T-helper 9 cell (primary cell): ENCODE data around the gene CDC42BPB.
A peak's percentile ranks its signal among the peaks of the same experiment; 100 is the strongest.

Experiments used
- DNase-seq: peaks from one replicate; pipeline ENCODE4 v3.0.0-alpha.2; 2020

CDC42BPB gene

DNA sequence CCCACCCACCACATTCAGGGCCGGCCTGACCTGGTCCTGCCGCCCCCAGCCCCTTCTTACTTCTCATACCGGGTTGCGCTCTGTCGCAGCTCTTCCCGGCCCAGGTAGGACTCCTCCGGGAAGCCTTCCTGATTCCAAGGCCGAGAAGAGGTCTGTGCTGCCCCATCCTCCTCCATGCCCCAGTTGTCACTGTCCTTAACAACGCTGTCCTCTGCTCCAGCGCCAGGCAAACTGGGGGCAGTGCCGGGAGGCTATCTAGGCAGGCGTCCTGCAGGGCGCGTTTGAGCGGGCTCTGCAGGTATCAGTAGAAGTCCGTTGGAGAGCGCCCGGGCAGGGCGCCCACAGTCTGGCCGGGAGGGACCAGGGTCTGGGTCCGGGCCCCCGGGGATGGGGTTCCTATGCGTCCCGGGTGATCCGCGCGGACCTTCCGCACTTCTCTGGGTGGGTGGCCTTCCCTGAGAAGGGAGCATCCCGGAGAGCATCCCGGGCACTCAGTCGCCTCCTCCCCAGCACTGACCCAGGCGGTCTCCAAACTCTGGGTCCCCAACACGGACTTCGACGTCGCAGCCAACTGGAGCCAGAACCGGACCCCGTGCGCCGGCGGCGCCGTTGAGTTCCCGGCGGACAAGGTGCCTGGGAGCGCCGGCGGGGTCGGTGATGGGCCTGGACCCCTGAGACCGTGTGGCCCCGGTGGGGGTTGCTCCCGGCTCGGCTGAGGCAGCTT lies 134.0 kb downstream of the CDC42BPB start:
- DNase-seq: no peak

DNA sequence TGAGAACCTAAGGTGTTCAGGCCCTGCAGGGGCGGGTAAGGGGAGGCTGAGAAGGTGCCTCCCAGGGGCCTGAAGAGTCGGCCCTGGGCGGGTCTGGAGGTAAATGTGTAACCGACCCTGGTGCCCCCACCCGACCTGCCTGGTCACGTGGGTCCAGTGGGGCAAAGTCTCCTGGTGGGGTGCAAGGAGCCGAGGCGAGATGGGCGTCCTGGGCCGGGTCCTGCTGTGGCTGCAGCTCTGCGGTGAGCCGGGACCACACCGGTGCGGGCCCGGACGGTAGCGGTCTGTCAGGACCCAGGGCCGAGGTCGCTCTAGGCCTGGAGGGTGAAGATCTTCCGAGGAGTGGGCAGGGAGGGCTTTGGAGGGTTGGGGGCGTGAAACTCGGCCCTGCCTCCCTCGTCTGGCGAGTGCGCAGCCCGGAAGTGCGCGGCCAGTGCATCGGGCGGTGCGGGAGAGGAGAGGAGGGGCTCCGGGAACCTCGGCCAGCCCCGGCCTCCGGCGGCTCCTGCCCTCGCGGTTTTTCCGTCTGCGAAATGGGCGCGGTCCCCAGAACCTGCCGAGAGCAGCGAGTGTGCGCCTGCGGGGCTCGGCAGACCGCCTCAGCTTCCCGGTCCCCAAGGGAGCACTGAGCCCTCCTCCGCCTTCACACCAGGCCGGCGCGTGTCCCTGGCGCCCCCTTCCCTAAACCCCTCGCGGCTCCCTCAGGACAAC lies 134.7 kb downstream of the CDC42BPB start, which contains the start of gene AMN:
Gene AMN (plus strand): TSS at position 174 of the 711 bp plus-strand sequence. CDS start 26 bp downstream, at position 200.
- DNase-seq: no peak

DNA sequence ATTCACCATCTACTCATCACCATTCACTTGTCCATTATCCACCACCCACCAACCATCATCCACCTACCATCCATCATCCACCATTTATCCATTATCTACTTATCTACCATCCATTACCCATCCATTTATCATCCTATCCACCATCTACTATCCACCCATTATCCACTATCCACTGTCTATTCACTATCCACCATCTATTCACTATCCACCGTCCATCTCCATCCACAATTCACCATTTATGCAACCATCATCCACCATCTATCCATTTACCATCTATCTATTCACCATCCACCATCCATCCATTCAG lies 136.4 kb downstream of the CDC42BPB start:
- no peak for DNase-seq

DNA sequence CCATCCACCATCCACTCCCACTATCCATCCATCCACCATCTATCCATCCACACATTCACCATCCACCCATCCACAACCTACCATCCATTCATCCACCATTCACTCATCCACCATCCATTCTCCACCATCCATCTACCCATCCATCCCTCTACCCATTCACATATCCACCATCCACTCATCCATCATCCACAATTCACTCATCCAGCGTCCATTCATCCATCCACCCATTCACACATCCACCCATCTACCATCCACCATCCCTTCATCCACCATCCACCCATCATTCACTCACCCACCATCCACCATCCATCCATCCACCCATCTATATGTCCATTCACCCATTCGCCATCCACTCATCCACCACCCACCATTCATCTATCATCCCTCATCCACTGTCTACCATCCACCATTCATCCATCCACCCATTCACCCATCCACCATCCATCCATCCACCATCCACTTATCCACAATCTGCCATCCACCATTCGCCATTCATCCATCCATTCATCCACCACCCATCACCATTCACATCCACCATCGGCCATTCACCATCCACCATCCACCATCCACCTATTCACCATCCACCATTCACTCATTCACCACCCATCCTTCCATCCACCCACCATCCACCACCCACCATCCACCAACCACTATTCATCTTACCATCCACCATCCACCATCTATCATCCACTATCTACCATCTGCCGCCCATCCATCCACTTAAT lies 136.9 kb downstream of the CDC42BPB start:
- DNase-seq: no peak

DNA sequence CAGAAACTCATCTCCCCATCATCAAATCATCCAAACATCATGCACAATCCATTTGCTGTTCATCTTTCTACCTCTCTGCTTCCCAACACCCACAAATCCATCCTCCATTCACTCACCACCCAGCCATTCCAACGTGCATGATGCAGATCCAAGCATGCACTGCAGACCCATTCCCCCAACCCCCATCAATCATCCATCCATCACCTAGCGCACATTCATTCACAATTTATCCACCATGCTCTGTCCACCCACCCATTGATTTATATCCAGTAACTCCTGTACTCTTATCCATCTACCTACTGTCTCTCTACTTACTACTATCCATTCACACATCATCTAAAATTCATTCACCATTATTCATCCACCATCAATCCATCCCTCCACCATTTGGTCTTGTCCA lies 138.9 kb downstream of the CDC42BPB start:
- DNase-seq: no peak

DNA sequence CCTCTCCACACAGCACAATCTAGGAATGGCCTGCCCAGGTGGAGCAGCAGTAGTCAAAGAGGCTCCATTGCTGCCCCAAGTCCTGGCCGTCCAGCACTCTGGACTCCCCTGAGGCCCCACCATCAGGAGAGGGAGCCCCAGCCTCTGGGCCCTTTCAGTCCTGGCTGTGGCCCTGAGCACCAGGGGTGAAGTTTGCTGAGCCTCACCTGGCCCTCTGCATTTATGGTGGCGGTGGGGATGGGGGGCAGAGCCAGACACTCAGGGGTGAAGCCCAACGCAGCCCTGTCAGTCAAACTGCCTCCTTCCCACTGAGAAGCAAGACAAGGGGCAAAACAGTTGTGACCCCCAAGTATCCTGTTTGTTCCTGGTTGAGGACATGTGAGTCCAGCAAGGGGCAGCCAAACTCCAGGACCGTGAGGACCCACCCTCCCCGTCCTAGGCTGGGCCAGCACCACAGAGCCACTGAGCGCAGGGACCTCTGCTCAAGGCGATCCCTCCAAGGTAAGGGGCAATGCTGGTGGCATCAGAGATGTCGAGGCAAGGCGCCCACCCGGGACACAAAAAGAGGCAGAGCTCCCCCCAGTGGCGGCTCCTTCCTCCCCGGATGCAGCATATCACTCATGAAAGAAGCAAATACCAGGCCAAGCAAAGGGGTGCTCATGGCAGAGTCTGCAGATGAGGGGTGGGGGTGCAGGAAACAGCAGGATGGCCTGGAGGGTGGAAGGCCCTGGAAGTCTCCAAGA lies 139.7 kb downstream of the CDC42BPB start:
- peak; percentile 46 for DNase-seq

DNA sequence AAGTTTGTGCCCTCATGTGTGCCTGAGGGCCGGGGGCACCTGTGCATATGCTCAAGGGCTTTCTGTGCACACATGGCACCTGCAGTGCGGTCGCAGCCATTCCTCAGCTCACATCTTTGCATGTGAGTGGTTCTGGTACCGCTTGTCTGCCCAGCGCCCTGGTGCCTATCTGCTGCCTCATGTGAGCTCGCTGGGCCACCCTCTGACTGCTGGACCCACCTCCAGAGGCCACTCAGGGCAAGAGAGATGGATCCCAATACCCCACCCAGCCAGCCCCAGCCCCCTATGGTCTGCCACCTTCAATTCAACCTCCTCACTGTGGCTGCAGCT lies 140.3 kb downstream of the CDC42BPB start:
- no peak for DNase-seq

DNA sequence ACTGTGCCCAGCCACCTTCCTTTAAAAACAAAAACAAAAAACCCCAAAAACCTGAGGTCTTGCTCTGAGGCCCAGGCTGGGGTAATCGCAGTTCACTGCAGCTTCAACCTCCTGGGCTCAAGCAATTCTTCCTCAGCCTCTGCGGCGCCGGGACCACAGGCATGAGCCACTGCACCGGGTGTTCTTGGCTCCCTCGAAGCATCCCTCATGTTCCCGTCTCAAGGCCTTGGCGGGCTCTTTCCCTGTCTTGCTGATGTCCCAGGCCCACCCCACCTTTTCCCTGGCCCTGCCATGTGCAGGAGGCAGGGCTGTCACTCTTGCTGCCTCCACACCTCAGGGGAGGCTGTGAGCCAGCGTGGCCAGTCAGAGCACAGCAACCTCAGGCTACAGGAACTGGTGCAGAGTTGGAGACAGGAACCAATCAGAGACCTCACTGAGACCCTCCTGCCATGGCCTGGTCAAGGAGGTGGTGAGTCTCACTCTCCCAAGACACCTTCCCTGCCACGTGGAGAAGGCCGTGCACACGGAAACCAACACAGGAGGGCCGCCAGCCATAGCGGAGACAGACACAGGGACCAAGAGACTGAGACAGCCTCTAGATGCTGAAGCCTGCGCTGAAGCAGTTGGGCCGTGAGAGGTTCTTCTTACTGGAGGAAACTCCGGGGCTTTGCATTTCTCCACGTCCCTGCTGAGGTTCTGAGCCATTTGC lies 140.8 kb downstream of the CDC42BPB start:
- no peak for DNase-seq

DNA sequence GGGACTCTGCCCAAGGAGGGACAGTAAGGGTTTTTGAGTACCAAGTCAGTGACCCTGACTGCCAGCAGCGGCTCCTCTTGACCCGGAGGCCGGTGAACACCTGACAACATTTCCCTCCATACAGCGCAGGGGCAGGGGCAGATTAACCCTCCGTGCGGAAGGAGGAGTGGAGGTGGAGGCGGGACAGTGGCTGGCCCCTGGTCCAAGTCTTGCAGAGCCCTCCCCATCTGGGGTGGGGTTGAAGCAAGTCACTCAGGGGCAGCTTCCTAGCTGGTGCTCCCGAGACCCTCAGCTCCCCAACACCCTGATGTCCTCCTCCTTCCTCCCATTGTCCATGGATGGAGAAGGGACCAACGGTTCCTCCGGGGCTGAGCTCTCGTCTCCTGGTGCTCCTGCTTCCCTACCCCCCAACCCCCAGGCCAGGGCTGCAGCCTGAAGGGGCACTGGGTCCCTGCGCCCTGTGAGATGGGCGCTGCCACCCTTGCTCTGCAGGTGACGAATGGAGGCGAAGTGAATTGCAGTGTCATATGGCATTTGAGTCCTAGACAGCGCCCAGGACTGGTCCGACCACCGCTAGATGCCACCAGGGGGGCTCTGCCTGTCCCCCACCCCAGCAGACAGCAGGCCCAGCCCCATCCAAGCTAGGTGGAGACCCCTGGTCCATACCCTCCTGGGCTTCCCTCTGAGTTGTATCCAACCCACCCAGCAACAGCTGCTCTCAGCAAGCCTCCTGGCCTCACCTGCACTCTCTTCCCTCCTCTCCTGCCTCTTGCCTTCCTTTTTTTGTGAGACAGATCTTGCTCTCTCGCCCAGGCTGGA lies 141.8 kb downstream of the CDC42BPB start:
- no peak for DNase-seq

DNA sequence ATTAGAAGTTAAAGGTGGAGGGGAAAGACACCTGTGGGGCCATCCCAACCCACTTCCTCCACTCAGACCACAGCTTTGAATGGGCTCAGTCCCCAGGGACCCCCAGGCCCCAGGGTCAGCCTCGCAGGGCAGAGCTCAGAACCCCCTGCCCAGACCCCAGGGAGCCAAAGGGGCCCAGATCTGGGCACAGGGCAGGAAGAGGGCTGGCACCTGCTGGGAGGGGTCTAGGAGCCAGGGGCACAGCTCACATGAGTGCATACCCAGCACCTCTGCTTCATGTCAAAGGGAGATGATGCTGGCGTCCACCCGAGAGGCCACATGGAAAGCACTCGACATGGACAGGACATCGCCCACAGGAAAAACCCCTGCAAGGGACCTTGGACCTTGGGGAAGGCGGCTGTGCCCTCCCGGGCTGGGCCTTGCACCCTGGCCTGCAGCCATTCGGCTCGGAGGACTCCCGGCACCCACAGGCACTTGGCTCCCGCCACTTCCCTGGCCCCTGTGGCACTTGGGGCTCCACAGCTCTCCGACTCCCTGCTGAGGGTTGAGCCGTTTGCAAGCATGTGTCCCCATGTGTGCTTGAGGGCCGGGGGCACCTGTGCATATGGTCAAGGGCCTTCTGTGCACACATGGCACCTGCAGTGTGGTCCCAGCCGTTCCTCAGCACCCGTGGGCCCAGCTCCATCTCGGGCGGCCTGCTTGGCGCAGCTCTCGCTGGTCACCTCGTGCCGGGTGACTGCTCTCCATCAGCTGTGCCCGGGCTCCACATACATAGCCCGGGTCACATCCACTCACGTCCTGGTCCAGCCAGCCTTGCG lies 142.7 kb downstream of the CDC42BPB start:
- no peak for DNase-seq

DNA sequence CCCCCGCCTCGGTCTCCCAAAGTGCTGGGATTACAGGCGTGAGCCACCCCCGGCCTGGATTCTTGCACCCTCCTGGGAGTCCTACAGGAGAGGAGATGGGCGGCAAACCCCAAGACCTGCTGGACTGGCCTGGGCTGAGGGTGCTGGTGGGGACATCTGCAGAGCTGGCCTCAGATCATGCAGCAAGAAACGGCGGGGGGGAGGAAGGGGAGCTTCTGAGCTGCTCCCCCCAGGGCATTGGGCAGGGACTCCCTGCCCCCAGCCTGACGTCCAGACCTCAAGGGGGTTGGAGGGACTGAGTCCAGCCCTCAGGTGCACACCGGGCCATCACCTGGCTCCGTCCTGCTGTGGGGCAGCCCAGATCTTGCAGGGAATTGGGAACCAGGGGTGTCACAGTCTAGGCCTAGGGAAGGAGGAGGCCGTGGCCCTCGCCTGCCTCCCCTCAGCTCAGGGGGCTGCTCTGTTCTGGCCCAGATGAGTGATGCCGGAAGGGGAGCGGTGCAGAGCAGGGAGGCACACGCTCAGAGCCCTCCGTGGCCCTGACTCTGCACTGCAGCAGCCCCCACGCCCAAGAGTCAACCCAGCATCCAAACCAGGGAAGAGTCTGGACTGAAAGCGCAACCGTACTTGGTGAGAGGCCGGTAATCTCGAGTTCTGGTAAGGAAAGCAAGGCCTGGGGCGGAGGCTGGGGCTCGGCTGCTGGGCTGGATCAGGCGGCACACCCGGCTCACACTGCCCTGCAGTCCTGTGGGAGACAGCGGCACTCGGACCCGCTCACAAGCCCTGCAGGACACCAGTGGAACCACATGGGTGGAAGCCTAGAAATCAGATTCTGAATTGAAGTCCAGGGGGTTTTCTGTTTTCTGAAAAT lies 143.8 kb downstream of the CDC42BPB start:
- no peak for DNase-seq

DNA sequence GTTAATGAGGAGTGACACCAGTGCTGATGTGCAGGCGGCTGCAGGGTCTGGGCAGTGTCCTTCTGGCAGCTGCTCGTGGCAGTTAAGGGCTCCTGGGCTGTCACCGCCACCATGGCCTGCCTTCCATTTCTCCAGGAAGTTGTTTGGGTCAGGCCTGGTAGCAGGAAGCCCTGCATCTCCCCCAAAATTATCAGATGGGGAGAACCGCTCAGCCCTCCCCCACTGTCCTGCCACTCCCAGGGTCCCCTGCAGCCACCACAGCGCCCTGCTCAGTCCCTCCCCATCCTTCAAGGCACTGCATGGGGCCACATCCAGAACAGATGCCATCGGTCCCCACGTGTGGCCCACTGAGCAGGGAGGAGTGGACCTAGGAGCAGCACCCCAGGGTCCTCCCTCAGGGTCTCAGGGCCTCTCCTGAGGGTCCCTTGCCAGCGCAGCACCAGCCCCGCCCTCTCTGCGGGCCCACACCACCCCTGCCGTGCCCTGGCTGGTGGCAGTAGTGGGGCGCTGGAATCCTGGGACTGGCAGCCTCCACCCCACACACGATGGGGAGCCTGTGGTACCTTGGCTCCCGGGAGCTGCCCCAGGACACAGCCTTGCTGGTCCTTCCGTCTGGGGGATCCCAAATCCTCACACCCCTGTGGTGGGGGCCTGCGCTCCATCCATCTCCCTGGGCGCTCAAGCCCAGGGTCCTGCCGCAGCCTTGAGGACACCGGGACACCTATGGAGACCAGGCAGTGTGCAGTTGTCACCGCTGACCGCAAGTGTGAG lies 145.2 kb downstream of the CDC42BPB start:
- DNase-seq: no peak

DNA sequence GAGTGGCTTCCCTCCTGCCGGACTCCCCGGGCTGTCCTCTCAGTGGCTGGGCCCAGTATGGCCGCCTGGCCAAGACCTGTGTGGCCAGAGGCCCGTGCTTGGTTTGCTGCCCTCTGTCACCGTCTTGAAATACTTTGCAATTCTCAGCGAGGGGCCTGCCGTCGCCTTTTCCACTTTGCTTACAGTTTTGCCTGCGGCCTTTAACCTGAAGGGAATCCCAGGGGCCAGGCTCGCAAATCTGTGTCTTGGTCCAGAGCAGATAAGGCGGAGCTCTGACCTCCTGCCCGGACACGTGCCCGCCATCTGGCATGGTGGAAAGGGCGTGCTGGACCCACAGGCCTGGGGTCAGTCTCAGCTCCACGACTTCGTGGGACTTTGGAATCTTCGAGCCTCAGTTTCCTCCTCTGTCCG lies 145.8 kb downstream of the CDC42BPB start:
- no peak for DNase-seq

DNA sequence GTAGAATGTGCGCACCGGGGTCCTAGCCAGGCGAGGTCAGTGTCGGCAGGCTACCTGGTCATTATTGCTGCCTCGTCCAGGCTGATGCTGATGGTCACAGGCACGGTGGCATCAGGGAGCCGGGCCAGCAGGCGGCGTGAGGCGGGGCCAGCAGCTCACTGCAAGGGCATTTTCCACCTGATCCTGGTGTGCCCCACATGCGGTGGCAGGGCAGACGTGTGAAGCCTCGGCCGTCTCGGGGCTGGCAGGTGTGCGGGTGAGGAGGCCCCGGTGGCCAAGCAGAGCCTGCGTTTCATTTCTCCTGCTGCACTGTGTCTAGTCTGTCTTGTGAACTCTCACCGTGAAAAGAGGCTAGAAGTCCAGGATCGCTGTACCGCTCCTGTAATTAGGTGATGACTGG lies 146.9 kb downstream of the CDC42BPB start:
- DNase-seq: no peak

DNA sequence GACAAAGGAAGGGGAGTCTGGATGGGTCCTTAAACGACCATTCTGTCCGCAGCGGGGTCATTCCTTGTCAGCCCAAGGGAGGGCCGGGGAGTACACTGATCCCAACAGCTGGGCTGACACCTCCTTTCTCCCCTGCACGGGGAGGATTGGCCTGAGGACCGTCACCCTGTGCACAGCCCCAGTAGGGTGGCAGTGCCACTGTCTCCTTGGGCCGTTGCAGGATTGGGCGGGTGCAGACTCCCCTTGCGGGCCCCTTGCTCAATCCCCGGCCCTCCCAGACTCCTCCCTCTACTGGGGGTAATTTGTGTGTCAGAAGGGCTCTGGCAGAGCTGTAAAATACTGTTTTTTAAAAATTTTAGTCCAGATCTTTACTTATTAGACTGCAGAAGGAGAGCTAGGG lies 147.4 kb downstream of the CDC42BPB start:
- no peak for DNase-seq

DNA sequence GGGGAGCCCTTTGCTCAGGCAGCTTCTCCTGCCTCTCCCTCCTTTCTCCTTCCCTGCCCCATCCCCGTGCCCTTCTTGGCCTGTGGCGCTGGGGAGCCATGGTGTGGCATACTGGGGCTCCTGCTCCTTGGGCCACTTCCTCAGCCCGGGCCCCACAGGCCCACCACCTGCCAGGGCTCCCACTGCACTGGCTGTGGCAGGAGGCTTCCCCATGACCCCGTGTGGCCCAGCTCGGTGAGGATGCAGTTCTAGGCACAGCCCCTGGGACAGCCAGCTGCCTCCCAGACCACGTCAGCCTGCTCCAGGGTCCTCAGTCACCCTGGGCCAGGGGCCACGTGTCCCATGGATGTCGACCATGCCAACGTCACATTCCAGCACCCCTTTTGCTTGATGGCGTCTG lies 147.9 kb downstream of the CDC42BPB start:
- DNase-seq: no peak

DNA sequence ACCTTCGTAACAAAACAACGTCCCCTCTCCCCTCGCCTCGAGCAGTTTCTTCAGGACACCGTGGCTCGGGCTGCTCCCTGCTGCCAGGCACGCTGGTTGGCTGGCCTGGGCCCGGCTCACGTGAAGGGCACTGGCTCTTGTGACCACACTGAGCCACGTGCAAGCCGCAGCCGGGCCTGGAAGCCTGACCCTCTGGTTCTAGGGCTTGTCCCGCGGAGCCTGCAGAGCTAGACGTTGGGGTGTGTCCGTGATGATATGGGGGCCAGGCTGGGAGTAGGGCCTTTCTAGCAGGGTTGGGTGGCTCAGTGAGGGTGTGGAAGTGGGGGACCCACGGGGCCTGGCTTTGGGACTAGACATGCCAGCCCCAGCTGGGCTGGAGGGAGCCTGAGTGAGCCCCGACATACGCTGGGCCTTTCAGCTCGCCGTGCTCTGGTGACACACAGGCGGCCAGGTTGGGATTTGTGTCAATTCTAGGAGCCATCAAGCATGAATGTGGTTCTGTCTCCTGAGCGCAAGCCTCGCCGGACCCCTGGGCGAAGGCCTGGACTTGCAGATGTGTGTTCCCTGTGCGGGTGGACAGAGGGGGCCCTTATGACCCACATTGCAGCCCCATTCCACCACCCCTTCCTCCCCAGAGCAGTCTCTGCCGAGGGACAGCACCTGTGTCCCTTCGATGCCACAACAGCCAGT lies 148.4 kb downstream of the CDC42BPB start:
- DNase-seq: no peak

DNA sequence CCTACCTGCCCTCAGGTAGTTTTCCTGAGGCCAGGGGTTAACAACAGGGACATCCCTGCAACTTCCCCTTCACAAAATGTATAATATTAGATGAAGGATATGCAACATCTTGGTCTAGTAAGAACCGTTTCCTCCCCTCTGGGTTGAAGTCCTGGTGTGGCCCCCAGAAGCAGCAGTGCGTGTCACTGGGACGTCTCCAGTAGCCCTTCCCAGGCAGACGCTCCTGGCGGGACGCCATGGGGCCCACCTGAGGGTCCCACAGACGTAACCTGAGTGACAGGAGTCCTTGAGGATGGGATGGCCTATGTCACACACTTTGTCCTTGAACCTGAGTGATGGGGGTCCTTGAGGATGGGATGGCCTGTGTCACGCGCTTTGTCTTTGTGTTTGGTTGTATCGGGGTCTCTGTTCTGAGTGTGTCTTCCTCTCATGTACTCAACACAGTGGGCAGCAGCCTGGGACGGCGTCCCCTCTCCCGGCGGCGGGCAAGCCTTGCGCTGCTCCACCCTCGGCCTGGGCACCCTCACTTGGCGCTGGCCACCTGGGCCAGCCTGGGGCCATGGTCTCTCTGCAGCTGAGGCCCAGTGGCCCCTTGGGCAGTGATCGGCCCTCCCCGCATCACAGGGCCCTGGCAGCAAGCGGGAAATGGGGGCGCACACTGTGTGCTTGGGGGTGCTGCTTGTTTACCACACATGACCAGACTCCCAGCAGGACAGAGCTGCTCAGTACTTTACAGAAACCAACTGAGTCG lies 149.2 kb downstream of the CDC42BPB start:
- DNase-seq: no peak
